Calu3 (cell line): ENCODE results near the gene TRIM31. TPM values are rescaled to one million over a fixed set of nuclear protein-coding genes. Genes with fewer than 3 reads are reported as not detected.
A peak's percentile ranks its signal among the peaks of the same experiment; 100 is the strongest.

Source experiments
- BruUV-seq: library from RNA; stranded (reverse); fragments of 400-500 nt; replicated peaks from 2 replicates; lab custom pipeline; 2021; lab: Mats Ljungman, UMichigan
- CTCF ChIA-PET: fragments of 300-600 bp; sonication (Branson Sonifier 250); formaldehyde crosslinking; loops from one replicate; lab custom pipeline; 2022; ENCODE audit warnings: antibody characterized with exemption; lab: Charles Lee
- DNase-seq: peaks from one replicate; pipeline ENCODE4 v3.0.0; 2022
- H3K27ac Mint-ChIP-seq: one replicate; pipeline ENCODE4 v1.8.0; 2022; ENCODE audit warnings: mixed read lengths; ENCODE audit not compliant: unreplicated experiment
- H3K27me3 Mint-ChIP-seq: one replicate; pipeline ENCODE4 v1.8.0; 2022; ENCODE audit warnings: mixed read lengths; ENCODE audit not compliant: unreplicated experiment
- H3K36me3 Mint-ChIP-seq: one replicate; pipeline ENCODE4 v1.8.0; 2022; ENCODE audit warnings: mild to moderate bottlenecking, moderate library complexity, mixed read lengths; ENCODE audit not compliant: insufficient read depth, unreplicated experiment
- H3K4me1 Mint-ChIP-seq: one replicate; pipeline ENCODE4 v1.8.0; 2022; ENCODE audit warnings: mild to moderate bottlenecking, low read depth, mixed read lengths; ENCODE audit not compliant: unreplicated experiment
- H3K4me3 Mint-ChIP-seq: one replicate; pipeline ENCODE4 v1.8.0; 2022; ENCODE audit warnings: mild to moderate bottlenecking, low read depth, moderate library complexity, mixed read lengths; ENCODE audit not compliant: unreplicated experiment
- H3K9me3 Mint-ChIP-seq: one replicate; pipeline ENCODE4 v1.8.0; 2022; ENCODE audit warnings: low read depth, mixed read lengths; ENCODE audit not compliant: unreplicated experiment
- intact Hi-C: fragments of 100-400 bp; cut with micrococcal nuclease; formaldehyde crosslinking; loops from one replicate; pipeline ENCODE4 v1.10.0; 2022; ENCODE audit not compliant: unreplicated experiment
- total RNA-seq: library from RNA; stranded (reverse); gene quantifications from 2 replicates; pipeline ENCODE4 v1.2.3, GENCODE V29; 2022
- TF ChIP-seq, protein P1 (sequence below): fragments of 200-600 bp; IDR thresholded peaks from one replicate; pipeline ENCODE4 v1.8.0; 2022; ENCODE audit warnings: antibody characterized with exemption; ENCODE audit not compliant: unreplicated experiment

TRIM31 gene
- total RNA-seq, 1 experiment from 2014 or later = 161 TPM

DNA sequence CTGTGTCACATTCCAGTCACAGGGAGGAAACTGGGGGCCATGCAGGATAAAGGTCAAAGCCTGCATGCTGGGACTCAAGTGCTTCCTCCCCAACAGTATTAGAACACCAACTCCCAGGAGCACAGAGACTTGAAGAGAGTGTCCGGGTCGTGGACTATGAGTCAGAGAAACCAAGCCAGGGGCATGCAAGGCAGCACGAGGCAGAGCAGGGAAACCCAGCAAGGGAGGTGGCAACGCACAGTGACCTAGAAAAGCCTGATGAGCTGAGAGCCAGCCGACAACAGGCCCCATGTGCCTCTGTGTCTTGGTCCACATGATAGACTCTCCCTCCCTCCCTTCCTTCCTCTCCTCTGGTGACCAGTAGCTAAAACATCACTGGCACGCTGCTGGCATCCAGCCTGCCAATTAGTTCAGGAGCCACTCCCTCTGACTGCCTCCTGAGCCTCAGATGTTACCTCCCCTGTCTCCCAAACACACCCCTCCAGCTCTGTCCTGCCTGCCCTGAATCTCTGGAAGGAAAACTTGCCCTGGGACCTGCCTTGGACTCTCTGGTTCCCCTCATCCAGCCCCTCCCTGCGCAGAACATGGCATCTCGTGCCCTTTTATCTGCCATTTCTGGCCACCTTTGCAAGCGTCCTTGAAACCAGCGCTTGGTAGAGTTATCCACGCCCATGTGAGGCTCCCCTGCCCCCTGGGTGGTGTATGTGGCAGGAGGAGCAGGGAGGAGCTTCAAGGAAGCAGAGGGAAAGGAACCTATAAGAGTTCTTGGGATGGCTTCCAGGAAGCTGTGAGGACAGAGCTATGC is 21.1 kb downstream of the TRIM31 start:
- peaks cover 26% of the 10 kb centered on the region for H3K27me3 Mint-ChIP-seq
- H3K36me3 Mint-ChIP-seq = no peaks in the 10 kb centered on the region
- DNase-seq = peak; percentile 73
- H3K4me1 Mint-ChIP-seq = peaks cover 58% of the 10 kb centered on the region
- BruUV-seq = no TSS peak
- H3K9me3 Mint-ChIP-seq = no peaks in the 10 kb centered on the region
- H3K27ac Mint-ChIP-seq = peak overlapping the region; percentile 69
- intact Hi-C loops = no loop called here
- TF ChIP-seq, protein P1, sequence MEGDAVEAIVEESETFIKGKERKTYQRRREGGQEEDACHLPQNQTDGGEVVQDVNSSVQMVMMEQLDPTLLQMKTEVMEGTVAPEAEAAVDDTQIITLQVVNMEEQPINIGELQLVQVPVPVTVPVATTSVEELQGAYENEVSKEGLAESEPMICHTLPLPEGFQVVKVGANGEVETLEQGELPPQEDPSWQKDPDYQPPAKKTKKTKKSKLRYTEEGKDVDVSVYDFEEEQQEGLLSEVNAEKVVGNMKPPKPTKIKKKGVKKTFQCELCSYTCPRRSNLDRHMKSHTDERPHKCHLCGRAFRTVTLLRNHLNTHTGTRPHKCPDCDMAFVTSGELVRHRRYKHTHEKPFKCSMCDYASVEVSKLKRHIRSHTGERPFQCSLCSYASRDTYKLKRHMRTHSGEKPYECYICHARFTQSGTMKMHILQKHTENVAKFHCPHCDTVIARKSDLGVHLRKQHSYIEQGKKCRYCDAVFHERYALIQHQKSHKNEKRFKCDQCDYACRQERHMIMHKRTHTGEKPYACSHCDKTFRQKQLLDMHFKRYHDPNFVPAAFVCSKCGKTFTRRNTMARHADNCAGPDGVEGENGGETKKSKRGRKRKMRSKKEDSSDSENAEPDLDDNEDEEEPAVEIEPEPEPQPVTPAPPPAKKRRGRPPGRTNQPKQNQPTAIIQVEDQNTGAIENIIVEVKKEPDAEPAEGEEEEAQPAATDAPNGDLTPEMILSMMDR = no peak
- CTCF ChIA-PET = interaction anchor here (0.6 to 2.0 kb wide), 7 partner anchors 10 to 51 kb away, joined by 3 to 6 read pairs (median 5); partner anchors contain the start of gene POLR1H
- H3K4me3 Mint-ChIP-seq = no peak overlapping the region

DNA sequence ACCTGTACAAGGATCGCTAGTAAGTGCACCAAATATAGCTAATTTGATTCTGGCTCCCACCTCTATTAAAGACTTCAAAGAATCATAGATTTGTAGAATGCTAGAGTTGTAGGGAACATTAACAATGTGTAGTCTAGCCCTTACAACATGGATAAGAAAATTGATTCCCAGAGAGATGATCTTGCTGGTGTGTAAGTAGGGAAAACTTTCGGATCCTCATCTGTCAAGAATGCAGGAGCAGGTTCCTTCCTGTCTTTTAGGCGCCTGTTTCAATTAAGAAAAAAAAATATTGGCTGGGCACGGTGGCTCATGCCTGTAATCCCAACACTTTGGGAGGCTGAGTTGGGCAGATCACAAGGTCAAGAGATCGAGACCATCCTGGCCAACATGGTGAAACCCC is 25.0 kb downstream of the TRIM31 start:
- Mint-ChIP-seq H3K4me1 (peaks cover 24% of the 10 kb centered on the region), H3K27me3 (peaks cover 40% of the 10 kb centered on the region), H3K4me3 (no peak overlapping the region), H3K36me3 (no peaks in the 10 kb centered on the region), H3K27ac (no peak overlapping the region), H3K9me3 (no peaks in the 10 kb centered on the region)
- no peak for DNase-seq
- intact Hi-C loops = no loop called here
- CTCF ChIA-PET = interaction anchor here (0.6 kb wide), 1 partner anchor 438 kb away, joined by 7 read pairs; no protein-coding TSS in a partner anchor
- no TSS peak for BruUV-seq
- TF ChIP-seq, protein P1 = no peak

DNA sequence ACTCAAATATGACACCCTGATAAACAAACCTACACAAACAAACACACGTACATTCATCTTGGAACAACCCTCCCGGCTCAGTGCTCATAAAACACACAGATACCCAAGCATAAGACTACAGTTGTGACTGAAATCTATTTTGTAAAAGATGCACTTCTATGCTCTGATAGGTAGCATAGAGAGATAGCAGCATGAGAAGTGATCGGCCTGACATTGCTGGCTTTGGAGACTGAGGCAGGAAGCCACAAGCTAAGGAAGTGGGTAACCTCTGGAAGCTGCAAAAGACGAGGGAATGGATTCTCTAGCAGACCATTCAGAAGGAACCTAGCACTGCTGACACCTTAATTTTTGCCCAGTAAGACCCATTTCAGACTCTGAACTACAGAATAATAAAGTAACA is 35.7 kb downstream of the TRIM31 start:
- no TSS peak for BruUV-seq
- TF ChIP-seq, protein P1 = no peak
- Mint-ChIP-seq H3K27me3 (peaks cover 61% of the 10 kb centered on the region), H3K27ac (no peak overlapping the region), H3K4me1 (peaks cover 38% of the 10 kb centered on the region), H3K36me3 (peaks cover 36% of the 10 kb centered on the region), H3K9me3 (no peaks in the 10 kb centered on the region), H3K4me3 (no peak overlapping the region)
- DNase-seq = no peak
- CTCF ChIA-PET = interaction anchor here (0.6 to 1.4 kb wide), 4 partner anchors 14 to 80 kb away, joined by 3 to 8 read pairs (median 4); no protein-coding TSS in a partner anchor
- intact Hi-C loops = no loop called here

DNA sequence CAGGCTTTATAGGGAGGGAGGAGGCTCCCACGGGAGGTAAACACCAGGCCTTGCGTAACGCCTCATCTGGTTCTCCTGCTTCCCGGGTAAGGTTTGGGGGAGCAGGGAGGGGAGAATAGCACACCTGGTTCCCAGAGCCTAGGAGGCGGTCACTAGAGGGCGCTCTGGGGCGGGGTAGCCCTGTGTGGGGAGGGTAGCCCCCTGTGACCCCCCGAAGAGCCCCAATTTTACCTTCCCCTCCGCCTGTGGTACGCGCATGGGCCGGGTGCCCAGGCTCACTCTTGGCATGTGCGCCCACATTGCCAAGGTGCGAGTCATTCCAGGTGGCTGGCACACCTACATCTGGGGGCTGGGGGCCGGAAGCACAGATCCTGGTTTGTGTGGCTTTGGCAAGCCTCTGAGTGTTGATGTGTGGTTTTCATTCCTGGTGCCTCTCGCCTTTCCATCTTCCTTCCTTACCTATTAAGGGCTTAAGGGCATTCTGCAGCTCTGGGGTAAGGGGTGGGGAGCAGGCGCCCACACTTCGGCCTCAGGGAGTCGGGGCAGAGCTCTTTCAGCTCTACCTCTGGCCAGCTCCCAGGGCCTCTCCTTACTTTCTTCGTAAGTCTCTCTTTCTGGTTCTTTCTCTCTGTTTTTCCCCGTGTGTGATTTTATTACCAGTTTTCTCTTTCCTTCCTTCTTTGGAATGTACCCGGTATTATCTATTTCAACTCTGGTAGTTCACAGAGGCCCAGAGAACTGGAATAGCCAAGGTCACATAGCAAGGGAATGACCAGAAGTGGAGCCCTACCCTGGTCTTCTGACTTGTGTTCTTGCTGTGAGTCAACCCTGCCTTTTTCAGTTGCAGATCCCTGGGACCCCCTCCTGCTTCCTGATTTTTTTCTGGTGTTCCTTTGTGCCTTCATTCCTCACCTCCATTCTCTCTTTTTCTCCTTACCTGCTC is 36.8 kb downstream of the TRIM31 start:
- peaks cover 72% of the 10 kb centered on the region for H3K27me3 Mint-ChIP-seq
- intact Hi-C loops = no loop called here
- peak; percentile 87 for DNase-seq

More for the DNA sequence above, 36.8 kb downstream of the TRIM31 start:
- H3K27ac Mint-ChIP-seq = peak overlapping the region; percentile 80
- peaks cover 45% of the 10 kb centered on the region for H3K4me1 Mint-ChIP-seq
- H3K36me3 Mint-ChIP-seq = peaks cover 44% of the 10 kb centered on the region
- TF ChIP-seq, protein P1 = peak; percentile 59
- no TSS peak for BruUV-seq
- peak overlapping the region; percentile 76 for H3K4me3 Mint-ChIP-seq
- H3K9me3 Mint-ChIP-seq = no peaks in the 10 kb centered on the region
- CTCF ChIA-PET = interaction anchor here (1.0 to 1.4 kb wide), 3 partner anchors 16 to 54 kb away, joined by 3 to 8 read pairs (median 6); no protein-coding TSS in a partner anchor
